HepG2 (cell line): Measurements from ENCODE around the gene REST. TPM values are rescaled to one million over a fixed set of nuclear protein-coding genes. Genes with fewer than 3 reads are reported as not detected.

ENCODE experiments used
- ATAC-seq: fragments of 200-7000 bp; cut with Tn5 transposase; 3 replicates; pipeline ENCODE4 v1.9.1; 2020; ENCODE audit warnings: mild to moderate bottlenecking, moderate library complexity
- BruUV-seq: library from RNA; stranded (reverse); fragments of 400-500 nt; replicated peaks from 2 replicates; lab custom pipeline; 2021; lab: Mats Ljungman, UMichigan
- CTCF ChIA-PET: fragments of 300-600 bp; formaldehyde crosslinking; extraction: SDS; loops from one replicate; lab custom pipeline; 2021; ENCODE audit warnings: low total read pairs, inconsistent platforms, low intra/inter-chr PET ratio; lab: Yijun Ruan, JAX
- POLR2A ChIA-PET: fragments of 350-600 bp; sonication (Branson Sonifier 250); formaldehyde crosslinking; loops from one replicate; lab custom pipeline; 2020; ENCODE audit warnings: antibody characterized with exemption, inconsistent platforms; lab: Yijun Ruan, JAX
- DNase-seq: peaks from one replicate; pipeline ENCODE4 v3.0.0-alpha.2; 2015; ENCODE audit warnings: low spot score
- FAIRE-seq: peaks from 3 replicates; lab custom pipeline; 2011; peaks lifted over from hg19 to GRCh38; lab: Jason Lieb, UNC
- H2AFZ ChIP-seq: one replicate; pipeline ENCODE4 v1.6.1; 2011; ENCODE audit warnings: low read length, inconsistent platforms
- H3K27ac ChIP-seq: fragments of 300-600 bp; 3 replicates; pipeline ENCODE4 v1.8.0; 2011; ENCODE audit warnings: mixed run types, mild to moderate bottlenecking, mixed read lengths, low read length, inconsistent platforms; ENCODE audit not compliant: insufficient read depth; ENCODE audit errors: extremely low read length
- H3K27me3 ChIP-seq, 2 experiments: fragments of 200-600 bp in 1 of 2; 2 replicates in 1 of 2; 3 replicates in 1 of 2; pipeline versions ENCODE4 v1.6.0 to v1.8.0; 2011; ENCODE audit warnings: low read length in 2 of 2, mild to moderate bottlenecking in 2 of 2, moderate library complexity in 2 of 2, inconsistent platforms in 1 of 2; ENCODE audit not compliant: insufficient read depth in 2 of 2, control insufficient read depth in 1 of 2
- H3K36me3 ChIP-seq, 2 experiments: fragments of 200-600 bp in 1 of 2; replicated peaks in 1 of 2; 2 replicates in 1 of 2; 3 replicates in 1 of 2; pipeline versions ENCODE4 v1.5.1 to v1.8.0; 2011; ENCODE audit warnings: low read length in 2 of 2, inconsistent platforms in 1 of 2; ENCODE audit not compliant: insufficient read depth in 2 of 2, control insufficient read depth in 1 of 2
- H3K4me1 ChIP-seq: 2 replicates; pipeline ENCODE4 v1.5.1; 2012; ENCODE audit warnings: low read length, inconsistent platforms; ENCODE audit not compliant: insufficient read depth
- H3K4me2 ChIP-seq: 2 replicates; pipeline ENCODE4 v1.6.0; 2011; ENCODE audit warnings: low read depth, low read length, inconsistent platforms
- H3K4me3 ChIP-seq, 3 experiments: fragments of 200-600 bp in 1 of 3; sonication (generic), shearing (Covaris generic) in 1 of 3; replicated peaks in 1 of 3; 2 replicates each; pipeline ENCODE4 v1.5.1; 2011 to 2016; ENCODE audit warnings: low read length in 3 of 3, inconsistent platforms in 2 of 3, low read depth in 2 of 3, mild to moderate bottlenecking in 2 of 3, control low read depth in 1 of 3, mixed read lengths in 1 of 3; ENCODE audit not compliant: insufficient read depth in 1 of 3
- H3K79me2 ChIP-seq: one replicate; pipeline ENCODE4 v1.6.1; 2011; ENCODE audit warnings: low read length, inconsistent platforms; ENCODE audit not compliant: insufficient read depth
- H3K9ac ChIP-seq: 2 replicates; pipeline ENCODE4 v1.6.0; 2011; ENCODE audit warnings: mild to moderate bottlenecking, low read depth, low read length, inconsistent platforms; ENCODE audit not compliant: insufficient read depth
- H3K9me3 ChIP-seq: 2 replicates; pipeline ENCODE4 v1.5.1; 2012; ENCODE audit warnings: mild to moderate bottlenecking, low read length
- H4K20me1 ChIP-seq: 2 replicates; pipeline ENCODE4 v1.6.0; 2011; ENCODE audit warnings: inconsistent platforms, mild to moderate bottlenecking, low read length, moderate library complexity; ENCODE audit not compliant: insufficient read depth
- AGO1 ChIP-seq: fragments of 200-400 bp; formaldehyde crosslinking; IDR thresholded peaks from 2 replicates; pipeline ENCODE4 v1.6.1; 2017; ENCODE audit warnings: mild to moderate bottlenecking, low read depth, low read length, moderate library complexity; ENCODE audit not compliant: poor library complexity, severe bottlenecking
- CREB1 ChIP-seq, 2 experiments: fragments of 450-650 bp in 1 of 2; IDR thresholded peaks; 2 replicates each; pipeline ENCODE4 v1.6.1; 2016 to 2017; ENCODE audit warnings: control low read depth in 1 of 2, mild to moderate bottlenecking in 1 of 2, missing compliant biosample characterization in 1 of 2, missing genetic modification characterization in 1 of 2
- DMAP1 ChIP-seq: IDR thresholded peaks from 2 replicates; pipeline ENCODE4 v1.6.1; 2016
- FOXO1 ChIP-seq: sonication (generic); formaldehyde crosslinking; IDR thresholded peaks from 2 replicates; pipeline ENCODE4 v1.4.0; 2020; ENCODE audit warnings: missing genetic modification reagents
- GATAD2A ChIP-seq: IDR thresholded peaks from 2 replicates; pipeline ENCODE4 v1.6.1; 2016
- HNF1B ChIP-seq: sonication (generic); formaldehyde crosslinking; IDR thresholded peaks from 2 replicates; pipeline ENCODE4 v1.5.1; 2020; ENCODE audit warnings: mild to moderate bottlenecking, moderate library complexity, missing genetic modification reagents
- HNF4G ChIP-seq, 2 experiments: sonication (generic) in 1 of 2; formaldehyde crosslinking in 1 of 2; IDR thresholded peaks; 2 replicates each; pipeline versions ENCODE4 v1.4.0 to v1.6.1; 2011 to 2020; ENCODE audit warnings: borderline replicate concordance in 2 of 2, low read depth in 2 of 2, mild to moderate bottlenecking in 2 of 2, low read length in 1 of 2, missing genetic modification reagents in 1 of 2, moderate library complexity in 1 of 2
- PCBP1 ChIP-seq: fragments of 200-400 bp; formaldehyde crosslinking; IDR thresholded peaks from 2 replicates; pipeline ENCODE4 v1.6.1; 2017; ENCODE audit warnings: mild to moderate bottlenecking, low read depth, low read length, borderline replicate concordance
- SP2 ChIP-seq: sonication (generic); formaldehyde crosslinking; IDR thresholded peaks from 2 replicates; pipeline ENCODE4 v1.5.1; 2020; ENCODE audit warnings: mild to moderate bottlenecking, missing genetic modification reagents
- TIGD3 ChIP-seq: sonication (generic); formaldehyde crosslinking; IDR thresholded peaks from 2 replicates; pipeline ENCODE4 v1.5.1; 2020; ENCODE audit warnings: mild to moderate bottlenecking, missing genetic modification reagents, borderline replicate concordance
- ZFY ChIP-seq: sonication (generic); formaldehyde crosslinking; IDR thresholded peaks from 2 replicates; pipeline ENCODE4 v1.4.0; 2020; ENCODE audit warnings: missing genetic modification reagents
- ZNF260 ChIP-seq: sonication (generic); formaldehyde crosslinking; IDR thresholded peaks from 2 replicates; pipeline ENCODE4 v1.4.0; 2020; ENCODE audit warnings: missing genetic modification reagents, low read depth, mild to moderate bottlenecking, borderline replicate concordance
- ZNF329 ChIP-seq: sonication (generic); formaldehyde crosslinking; IDR thresholded peaks from 2 replicates; pipeline ENCODE4 v1.9.0; 2021; ENCODE audit warnings: low read depth, mild to moderate bottlenecking, missing genetic modification reagents
- ZNF564 ChIP-seq: sonication (generic); formaldehyde crosslinking; IDR thresholded peaks from 2 replicates; pipeline ENCODE4 v1.8.1; 2023; ENCODE audit warnings: mild to moderate bottlenecking, missing genetic modification reagents
- ZNF567 ChIP-seq: sonication (generic); formaldehyde crosslinking; IDR thresholded peaks from 2 replicates; pipeline ENCODE4 v1.8.1; 2023; ENCODE audit warnings: mild to moderate bottlenecking, missing genetic modification reagents, borderline replicate concordance
- ZNF589 ChIP-seq: sonication (generic); formaldehyde crosslinking; conservative IDR thresholded peaks from 2 replicates; pipeline ENCODE4 v1.8.0; 2022; ENCODE audit warnings: mild to moderate bottlenecking, moderate library complexity, missing genetic modification reagents
- ZNF670 ChIP-seq: sonication (generic); formaldehyde crosslinking; IDR thresholded peaks from 2 replicates; pipeline ENCODE4 v1.8.0; 2022; ENCODE audit warnings: mild to moderate bottlenecking, missing genetic modification reagents, borderline replicate concordance
- ZNF7 ChIP-seq: IDR thresholded peaks from 2 replicates; pipeline ENCODE4 v1.6.1; 2016; ENCODE audit warnings: missing biosample characterization, missing genetic modification reagents
- WGBS: methylation state at CpG from one replicate; pipeline ENCODE4 v1.1.6; 2017; ENCODE audit warnings: low lambda C conversion rate; 5-methylcytosine and 5-hydroxymethylcytosine counted together
- in situ Hi-C: cut with HindIII; loops from 2 replicates; pipeline ENCODE4 v1.10.0; 2017; ENCODE audit warnings: low pct_unique_long_range_greater_than_20kb; ENCODE audit not compliant: extremely low pct_ligation_motif_present
- intact Hi-C: fragments of 100-400 bp; cut with micrococcal nuclease; formaldehyde crosslinking; loops from one replicate; pipeline ENCODE4 v1.10.0; 2022; ENCODE audit not compliant: unreplicated experiment
- polyA plus RNA-seq, 8 experiments: library from polyadenylated mRNA; depleted of rRNA in 3 of 8; stranded (reverse) in 7 of 8; unstranded in 1 of 8; fragments of >200 nt; fragmentation: Illumina TruSeq in 4 of 8; extraction: Trizol in 4 of 8; gene quantifications; 2 replicates each; pipeline versions ENCODE4 v1.2.1 to v1.2.3, GENCODE V29; 2011 to 2016; ENCODE audit warnings: low read depth in 4 of 8, missing spikeins in 1 of 8, mixed read lengths in 1 of 8; ENCODE audit not compliant: insufficient read depth in 1 of 8
- total RNA-seq, 5 experiments: library from RNA; depleted of rRNA; stranded (reverse); fragments of >200 nt; fragmentation: Illumina TruSeq; extraction: Trizol; gene quantifications; 2 replicates each; pipeline ENCODE4 v1.2.3, GENCODE V29; 2016; ENCODE audit warnings: low read depth in 1 of 5
- TF ChIP-seq, protein P1 (sequence below): sonication (generic); formaldehyde crosslinking; conservative IDR thresholded peaks from 2 replicates; pipeline ENCODE4 v1.5.0; 2020; ENCODE audit warnings: missing genetic modification reagents

Gene REST
- total and polyA plus RNA-seq, 2 of the 13 experiments (the other 11 are each of a cell fraction or from before 2014, with no cell fraction given), result 12.7 to 22.4 TPM

GRCh38 chr4:56976283-56976836, 68.7 kb downstream of the REST start (continued):
- no peak for TF ChIP-seq PCBP1
- TF ChIP-seq AGO1, result no peak
- no peak for TF ChIP-seq TIGD3
- no peak for TF ChIP-seq ZNF670 (CRISPR knock-in tag)
- no peak for TF ChIP-seq ZNF329 (CRISPR knock-in tag)
- TF ChIP-seq HNF1B (CRISPR knock-in tag), result no peak
- no peak for TF ChIP-seq ZNF589 (CRISPR knock-in tag)
- TF ChIP-seq DMAP1 (CRISPR knock-in tag), result no peak

DNA sequence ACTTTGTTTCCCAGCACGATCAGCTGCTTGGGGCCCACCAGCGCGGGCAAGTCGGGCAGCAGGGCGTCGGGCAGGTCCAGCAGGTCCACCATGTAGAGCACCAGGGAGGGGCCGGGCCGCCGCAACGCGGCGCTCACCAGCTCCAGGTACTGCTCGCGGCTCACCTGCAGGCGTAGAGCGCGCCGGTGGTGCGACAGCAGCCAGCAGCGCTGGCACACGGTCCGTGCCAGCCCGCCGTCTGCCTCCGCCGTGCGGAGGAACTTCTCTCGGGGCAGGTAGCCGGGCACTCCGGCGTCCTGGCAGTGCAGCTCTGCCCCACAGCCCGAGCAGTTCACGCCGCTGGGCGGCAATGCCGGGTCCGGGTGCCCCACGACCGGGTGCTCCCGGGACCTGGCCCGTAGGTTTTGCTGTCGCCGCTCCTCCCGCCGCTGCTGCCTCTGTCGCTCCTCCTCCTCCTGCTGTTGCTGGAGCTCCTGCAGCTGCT, 69.2 kb downstream of the REST start:
- H3K79me2 ChIP-seq, result peaks cover 64% of the 10 kb centered on the region
- H3K36me3 ChIP-seq, result peaks cover 14 to 24% of the 10 kb centered on the region in 2 experiments
- TF ChIP-seq HNF4G (IDR thresholded peaks at IDR 0.05; ENCODE audit: borderline replicate concordance, low read depth, low read length), result no peak
- no peak for TF ChIP-seq HNF4G (CRISPR knock-in tag; IDR thresholded peaks at IDR 0.05; ENCODE audit: borderline replicate concordance, low read depth)
- no peak; the same call in 1 of the 2 replicates for TF ChIP-seq ZFY (CRISPR knock-in tag)
- TF ChIP-seq ZNF567, result no peak
- no peak for TF ChIP-seq SP2
- TF ChIP-seq CREB1 (IDR thresholded peaks at IDR 0.05), result no peak
- no peak for TF ChIP-seq CREB1 (CRISPR knock-in tag; IDR thresholded peaks at IDR 0.05)
- no peak for TF ChIP-seq ZNF7 (CRISPR knock-in tag)
- no peak for TF ChIP-seq ZNF564
- no peak for TF ChIP-seq ZNF260 (CRISPR knock-in tag)
- TF ChIP-seq GATAD2A (CRISPR knock-in tag), result no peak
- TF ChIP-seq, protein P1, sequence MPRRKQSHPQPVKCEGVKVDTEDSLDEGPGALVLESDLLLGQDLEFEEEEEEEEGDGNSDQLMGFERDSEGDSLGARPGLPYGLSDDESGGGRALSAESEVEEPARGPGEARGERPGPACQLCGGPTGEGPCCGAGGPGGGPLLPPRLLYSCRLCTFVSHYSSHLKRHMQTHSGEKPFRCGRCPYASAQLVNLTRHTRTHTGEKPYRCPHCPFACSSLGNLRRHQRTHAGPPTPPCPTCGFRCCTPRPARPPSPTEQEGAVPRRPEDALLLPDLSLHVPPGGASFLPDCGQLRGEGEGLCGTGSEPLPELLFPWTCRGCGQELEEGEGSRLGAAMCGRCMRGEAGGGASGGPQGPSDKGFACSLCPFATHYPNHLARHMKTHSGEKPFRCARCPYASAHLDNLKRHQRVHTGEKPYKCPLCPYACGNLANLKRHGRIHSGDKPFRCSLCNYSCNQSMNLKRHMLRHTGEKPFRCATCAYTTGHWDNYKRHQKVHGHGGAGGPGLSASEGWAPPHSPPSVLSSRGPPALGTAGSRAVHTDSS (CRISPR knock-in tag), result no peak
- TF ChIP-seq FOXO1 (CRISPR knock-in tag), result no peak

More for the DNA sequence above, 69.2 kb downstream of the REST start:
- H3K4me2 ChIP-seq, result peak overlapping the region; percentile 84
- no peaks in the 10 kb centered on the region; a peak in 1 of 5 replicates for H3K27me3 ChIP-seq
- TSS peak; percentile 44 for BruUV-seq
- H3K9ac ChIP-seq, result peak overlapping the region; percentile 97
- FAIRE-seq (no peak), DNase-seq (peak; percentile 26), ATAC-seq (peak; percentile 85)
- H3K4me1 ChIP-seq, result peaks cover 36% of the 10 kb centered on the region
- H4K20me1 ChIP-seq, result peaks cover 26% of the 10 kb centered on the region
- H3K4me3 ChIP-seq, result peak overlapping the region; percentile 90 to 93 (median 92)
- intact Hi-C loops (loop anchor here (2.0 to 5.0 kb wide), 3 partner anchors 16 to 540 kb away; partner anchors contain the start of genes PAICS and PPAT), in situ Hi-C loops (no loop called here)
- H3K27ac ChIP-seq, result peak overlapping the region; percentile 88
- CTCF ChIA-PET, result no interaction called here
- no CpG with 5 or more reads among the region's 46 CpGs for WGBS
- POLR2A ChIA-PET, result interaction anchor here (0.7 to 3.5 kb wide), 11 partner anchors 11 to 1431 kb away, joined by 3 to 49 read pairs (median 4); partner anchors contain the start of genes AASDH, PAICS, PPAT and REST
- no peak overlapping the region for H2AFZ ChIP-seq
- peaks cover 16% of the 10 kb centered on the region for H3K9me3 ChIP-seq
